Middle frontal gyrus (tissue), 1 donor: ENCODE data around the gene CELA3B.
"Not testable (repeated sequence)": the region's sequence is repeated elsewhere in the genome, so short reads cannot be mapped to it uniquely, and the experiment has no call there.

Experiments used
- DNase-seq: peaks from one replicate; pipeline ENCODE4 v3.0.0-alpha.2; 2015; ENCODE audit warnings: low spot score; ENCODE audit errors: extremely low spot score

Gene CELA3B

DNA sequence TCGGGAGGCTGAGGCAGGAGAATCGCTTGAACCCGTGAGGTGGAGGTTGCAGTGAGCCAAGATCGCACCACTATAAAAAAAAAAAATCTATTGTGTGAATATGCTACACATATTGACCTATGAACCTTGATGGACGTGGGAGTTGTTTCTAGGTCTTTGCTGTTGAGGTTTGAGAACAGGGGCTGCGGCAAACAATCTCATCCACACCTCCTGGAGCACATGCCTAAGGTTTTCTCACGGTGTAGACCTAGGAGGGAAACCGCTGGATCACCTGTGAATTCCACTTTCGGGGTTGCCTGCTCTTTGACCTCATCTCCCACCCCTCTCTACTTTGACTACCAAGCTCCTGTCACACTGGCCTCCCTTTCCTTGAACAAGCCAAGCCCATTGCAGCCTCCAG lies 1.5 kb upstream of the CELA3B start:
- not testable (repeated sequence) for DNase-seq

DNA sequence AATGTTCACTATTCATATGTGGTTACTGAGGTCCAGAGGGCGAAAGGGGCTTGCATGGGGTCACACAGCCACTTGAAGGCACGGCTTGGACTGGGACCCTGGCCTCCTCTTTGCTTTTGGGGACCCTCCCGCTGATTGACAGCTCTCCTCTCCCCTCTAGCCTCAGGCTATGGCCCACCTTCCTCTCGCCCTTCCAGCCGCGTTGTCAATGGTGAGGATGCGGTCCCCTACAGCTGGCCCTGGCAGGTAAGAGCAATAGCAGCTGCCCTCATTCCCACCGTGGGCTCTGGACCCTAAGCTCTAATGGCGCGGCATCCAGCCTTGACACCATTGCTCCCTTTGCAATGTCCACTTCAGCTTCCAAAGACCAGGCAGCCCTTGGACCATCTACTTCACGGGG lies 1.4 kb downstream of the CELA3B start:
- DNase-seq: not testable (repeated sequence)

DNA sequence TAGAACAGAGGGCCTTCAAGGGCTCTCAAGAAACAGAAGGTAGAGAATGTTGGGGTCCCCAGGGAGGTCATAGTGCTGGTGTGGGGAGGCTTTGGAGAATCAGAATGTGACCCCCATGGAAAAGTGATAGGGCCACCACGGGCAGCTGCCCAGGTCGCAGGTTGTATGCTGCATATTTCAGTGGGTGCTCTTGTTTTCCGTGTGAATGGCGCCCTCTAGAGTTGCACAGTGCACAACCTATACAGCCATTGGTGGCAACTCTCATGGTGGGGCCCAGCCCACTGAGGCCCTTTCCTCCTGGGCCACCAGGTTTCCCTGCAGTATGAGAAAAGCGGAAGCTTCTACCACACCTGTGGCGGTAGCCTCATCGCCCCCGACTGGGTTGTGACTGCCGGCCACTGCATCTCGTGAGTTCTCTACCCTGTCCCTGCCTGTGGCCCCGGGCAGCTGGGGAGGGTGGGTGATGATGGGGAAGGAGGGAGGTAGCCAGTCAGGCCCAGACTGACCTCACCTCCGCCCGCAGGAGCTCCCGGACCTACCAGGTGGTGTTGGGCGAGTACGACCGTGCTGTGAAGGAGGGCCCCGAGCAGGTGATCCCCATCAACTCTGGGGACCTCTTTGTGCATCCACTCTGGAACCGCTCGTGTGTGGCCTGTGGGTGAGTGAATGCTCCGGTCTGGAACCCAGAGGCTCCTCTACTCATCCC lies 3.8 kb downstream of the CELA3B start:
- not testable (repeated sequence) for DNase-seq

DNA sequence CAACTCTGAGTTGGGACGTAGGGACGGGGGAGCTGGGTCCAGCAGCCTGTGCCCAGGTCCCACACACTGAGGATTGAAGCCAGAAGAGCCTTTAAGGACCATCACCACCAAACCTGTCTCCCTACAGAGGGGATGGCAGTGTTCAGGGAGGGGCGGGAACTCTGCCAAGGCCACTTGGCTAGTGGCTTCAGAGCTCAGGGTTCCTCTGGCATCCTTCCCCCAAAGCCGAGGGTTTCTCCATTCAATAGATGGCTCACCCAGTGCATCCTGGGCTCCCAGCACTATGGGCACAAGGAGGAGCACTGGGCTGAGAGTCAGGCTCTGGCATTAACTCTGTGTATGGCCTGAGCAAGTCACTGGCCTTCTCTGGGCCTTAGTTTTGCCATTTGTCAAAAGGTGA lies 4.4 kb downstream of the CELA3B start:
- DNase-seq: not testable (repeated sequence)

DNA sequence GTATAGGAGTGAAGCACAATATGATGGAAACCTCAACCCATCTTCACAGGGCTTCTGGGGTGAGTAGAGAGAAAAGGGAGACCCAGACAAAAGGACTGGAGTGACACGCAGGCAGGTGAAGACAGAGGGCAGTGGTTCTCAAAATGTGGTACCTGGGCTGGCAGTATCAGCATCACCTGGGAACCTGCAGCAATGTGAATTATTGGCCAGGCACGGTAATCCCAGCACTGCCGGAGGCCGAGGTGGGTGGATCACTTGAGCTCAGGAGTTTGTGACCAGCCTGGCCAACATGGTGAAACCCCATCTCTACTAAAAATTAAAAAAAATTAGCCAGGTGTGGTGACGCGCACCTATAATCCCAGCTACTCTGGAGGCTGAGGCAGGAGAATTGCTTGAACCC lies 5.3 kb downstream of the CELA3B start:
- DNase-seq: not testable (repeated sequence)

DNA sequence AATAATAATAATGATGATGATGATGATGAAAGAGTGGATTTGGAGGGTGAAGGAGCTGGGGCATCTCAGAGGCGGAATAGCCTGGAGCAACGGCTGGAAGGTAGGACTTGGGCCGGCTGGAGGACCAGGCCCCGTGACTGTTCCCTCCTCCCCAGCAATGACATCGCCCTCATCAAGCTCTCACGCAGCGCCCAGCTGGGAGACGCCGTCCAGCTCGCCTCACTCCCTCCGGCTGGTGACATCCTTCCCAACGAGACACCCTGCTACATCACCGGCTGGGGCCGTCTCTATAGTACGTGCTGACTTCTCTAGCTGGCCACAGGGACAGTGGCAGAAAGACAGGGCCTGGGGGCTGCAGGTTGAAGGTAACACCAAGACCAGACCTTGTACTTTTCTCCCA lies 6.7 kb downstream of the CELA3B start:
- DNase-seq: not testable (repeated sequence)

DNA sequence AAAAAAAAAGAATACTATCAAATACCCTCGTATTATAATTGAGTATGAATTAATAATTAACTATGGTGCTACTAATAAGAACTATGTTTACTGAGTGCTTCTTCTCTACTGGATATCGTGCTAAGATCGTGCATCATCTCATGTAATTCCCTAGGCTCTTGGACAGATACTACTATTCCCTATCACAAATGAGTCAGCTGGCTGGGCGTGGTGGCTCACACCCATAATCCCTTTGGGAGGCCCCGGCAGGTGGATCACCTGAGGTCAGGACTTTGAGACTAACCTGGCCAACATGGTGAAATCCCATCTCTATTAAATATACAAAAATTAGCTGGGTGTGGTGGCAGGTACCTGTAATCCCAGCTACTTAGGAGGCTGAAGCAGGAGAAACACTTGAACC lies 9.1 kb downstream of the CELA3B start:
- DNase-seq: not testable (repeated sequence)

DNA sequence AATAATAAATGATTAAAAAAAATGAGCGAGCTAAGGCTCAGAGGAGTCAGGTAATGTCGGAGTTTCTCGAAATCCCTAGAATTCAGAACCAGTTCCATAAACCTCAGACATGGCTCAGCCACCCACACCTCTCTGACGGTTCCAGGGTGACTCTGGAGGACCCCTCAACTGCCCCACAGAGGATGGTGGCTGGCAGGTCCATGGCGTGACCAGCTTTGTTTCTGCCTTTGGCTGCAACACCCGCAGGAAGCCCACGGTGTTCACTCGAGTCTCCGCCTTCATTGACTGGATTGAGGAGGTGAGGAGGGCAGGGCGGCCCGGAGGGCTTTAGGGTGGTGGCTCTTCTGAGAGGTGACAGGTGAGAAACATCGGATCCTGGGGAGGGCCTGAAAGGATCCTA lies 9.6 kb downstream of the CELA3B start:
- DNase-seq: not testable (repeated sequence)

DNA sequence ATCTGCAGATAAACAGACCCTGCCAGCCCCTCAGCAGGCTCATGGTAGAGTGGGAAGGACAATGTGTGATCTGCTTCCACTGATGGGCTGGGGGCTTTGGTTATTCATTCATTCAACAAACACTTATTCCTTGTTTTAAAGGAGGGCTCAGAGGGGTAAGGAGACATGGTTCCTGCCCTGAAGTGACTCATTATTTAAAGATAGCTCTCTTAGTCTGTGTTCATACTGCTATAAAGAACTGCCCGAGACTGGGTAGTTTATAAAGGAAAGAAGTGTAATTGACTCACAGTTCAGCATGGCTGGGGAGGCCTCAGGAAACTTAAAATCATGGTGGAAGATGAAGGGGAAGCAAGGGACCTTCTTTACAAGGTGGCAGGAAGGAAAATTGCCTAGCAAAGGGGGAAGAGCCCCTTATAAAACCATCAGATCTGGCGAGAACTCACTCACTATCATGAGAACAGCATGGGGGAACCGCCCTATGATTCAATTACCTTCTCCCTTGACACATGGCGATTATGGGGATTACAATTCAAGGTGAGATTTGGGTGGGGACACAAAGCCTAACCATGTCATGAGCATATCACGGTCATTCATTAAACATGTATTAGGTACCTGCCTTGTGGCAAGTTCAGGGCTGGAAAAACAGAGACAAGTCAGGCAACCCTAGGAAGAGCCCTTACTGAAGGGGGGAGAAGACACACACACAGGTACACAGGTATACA lies 13.0 kb downstream of the CELA3B start:
- not testable (repeated sequence) for DNase-seq

DNA sequence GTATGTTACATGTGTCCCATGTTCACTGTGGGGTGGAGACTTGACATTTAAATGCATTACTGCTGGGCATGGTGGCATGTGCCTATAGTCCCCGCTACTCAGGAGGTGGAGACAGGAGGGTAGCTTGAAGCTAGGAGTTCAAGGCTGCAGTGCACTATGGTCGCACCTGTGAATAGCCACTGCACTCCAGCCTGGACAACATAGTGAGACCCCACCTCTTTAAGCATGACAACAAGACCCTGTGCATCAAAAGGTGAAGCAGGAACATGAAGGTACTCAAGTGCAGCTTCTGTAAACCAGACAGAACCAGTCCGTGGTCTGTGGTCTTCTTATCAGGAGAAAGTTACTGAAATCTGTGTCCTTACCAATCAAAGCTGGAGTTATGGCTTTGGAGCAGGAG lies 15.4 kb downstream of the CELA3B start:
- DNase-seq: not testable (repeated sequence)

DNA sequence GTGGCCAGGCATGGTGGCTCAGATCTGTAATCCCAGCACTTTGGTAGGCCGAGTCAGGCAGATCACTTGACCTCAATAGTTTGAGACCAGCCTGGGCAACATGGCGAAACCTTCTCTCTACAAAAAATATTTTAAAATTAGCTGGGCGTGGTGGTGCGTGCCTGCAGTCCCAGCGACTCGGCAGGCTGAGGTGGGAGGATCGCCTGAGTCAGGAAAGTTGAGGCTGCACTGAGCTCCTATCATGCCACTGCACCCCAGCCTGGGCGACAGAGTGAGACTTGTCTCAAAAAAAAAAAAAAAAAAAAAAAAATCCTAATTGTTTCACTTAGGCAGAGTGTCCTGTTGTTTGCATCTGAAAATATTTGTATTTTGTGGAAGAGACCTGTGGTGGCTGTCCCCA lies 17.9 kb downstream of the CELA3B start:
- not testable (repeated sequence) for DNase-seq

DNA sequence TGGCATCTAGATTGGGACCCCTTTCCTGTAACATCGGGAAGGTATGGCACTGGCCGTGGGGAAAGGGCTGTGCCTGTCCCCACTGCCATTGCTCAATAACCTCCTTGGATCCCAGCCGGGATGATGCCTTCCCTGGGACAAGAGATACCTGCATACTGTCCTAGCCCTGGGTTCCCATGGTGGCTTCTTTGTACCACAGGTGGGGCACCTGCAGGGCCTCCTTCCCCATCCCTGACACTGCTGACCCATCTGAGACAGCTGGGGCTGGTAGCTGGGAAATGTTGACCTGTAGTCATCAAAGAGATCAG lies 19.8 kb downstream of the CELA3B start:
- not testable (repeated sequence) for DNase-seq

DNA sequence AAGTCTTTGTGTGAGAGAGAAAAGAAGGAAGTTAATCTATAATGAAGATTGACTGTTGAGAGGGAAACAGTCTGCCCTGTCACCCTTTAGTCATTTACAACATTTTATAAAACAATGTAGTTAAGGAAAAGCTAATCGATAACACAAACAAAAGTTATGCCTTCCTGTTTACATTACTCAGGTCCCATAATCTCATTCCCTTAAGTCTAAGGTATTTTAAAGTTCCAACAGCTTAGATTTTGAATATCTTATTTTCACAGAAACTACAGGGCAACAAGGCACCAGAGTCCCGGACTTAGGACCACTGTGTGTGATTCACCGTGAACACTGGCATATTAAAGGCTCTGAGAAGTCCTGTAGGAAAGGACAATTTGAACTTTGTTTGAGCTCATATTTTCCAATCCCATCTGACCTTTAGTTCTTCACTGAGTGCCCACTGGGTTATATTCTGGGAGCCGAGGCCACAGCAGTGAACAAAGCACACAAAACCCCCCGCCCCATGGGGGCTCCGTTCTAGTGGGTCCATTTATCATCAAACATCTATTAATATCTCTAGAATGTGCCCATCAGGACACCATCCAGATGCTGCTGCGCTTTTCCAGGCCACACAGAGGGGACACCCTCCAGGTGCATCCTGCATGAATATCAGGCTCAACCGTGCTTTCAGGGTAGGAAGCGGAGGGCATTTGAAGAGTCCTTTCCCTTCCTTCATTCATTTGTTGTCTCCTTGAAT lies 21.2 kb downstream of the CELA3B start:
- not testable (repeated sequence) for DNase-seq

DNA sequence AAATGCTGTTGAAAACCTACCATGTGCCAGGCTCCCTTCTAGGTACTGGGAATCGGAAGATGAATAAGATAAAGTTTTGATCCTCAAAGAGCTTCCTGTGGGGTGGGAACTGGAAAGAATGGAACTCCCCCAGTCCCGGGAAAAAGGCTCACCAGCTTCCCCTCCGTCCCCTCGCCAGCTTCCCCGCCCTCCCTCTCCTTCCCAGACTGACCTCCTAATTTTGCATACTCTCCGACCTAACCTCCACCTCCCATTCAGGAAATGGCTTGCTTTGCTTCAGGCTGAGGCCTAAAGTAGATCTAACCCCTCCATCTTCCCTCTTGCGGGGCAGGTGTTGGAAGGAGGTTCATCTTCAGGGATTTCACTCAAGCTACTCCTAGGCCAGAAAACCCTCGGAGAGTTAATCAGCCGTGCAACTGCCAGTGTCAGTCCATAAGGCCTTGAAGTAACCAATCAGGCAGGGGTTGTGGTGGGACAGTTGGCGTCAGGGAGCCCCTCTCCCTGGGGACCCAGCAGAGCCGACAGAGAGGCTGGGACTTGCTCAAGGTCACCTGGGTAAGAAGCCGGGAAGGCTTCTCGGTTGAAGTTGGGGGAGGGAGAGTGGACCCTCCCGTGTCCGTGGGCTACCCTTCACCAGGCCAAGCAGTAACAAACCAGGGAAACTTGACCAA lies 21.9 kb downstream of the CELA3B start:
- DNase-seq: not testable (repeated sequence)

DNA sequence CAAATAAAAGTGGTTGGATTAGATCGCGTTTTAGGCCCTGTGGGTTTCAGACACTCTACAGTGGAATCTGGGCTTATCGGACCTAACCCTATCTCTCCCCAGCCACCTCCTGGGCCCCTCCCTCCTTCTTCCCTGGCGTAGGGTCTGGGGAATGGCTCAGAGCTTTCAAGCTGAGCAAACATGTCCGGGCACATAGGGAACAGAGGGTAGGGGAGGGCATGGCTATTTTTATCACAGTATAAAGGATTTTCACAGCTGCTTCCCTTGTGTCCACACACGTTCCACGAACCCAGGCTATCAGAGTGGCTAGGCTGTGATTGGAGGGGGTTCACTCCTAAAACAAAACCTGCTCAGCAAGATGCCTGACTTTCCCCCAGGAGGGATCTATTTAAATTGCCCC lies 22.8 kb downstream of the CELA3B start:
- not testable (repeated sequence) for DNase-seq

DNA sequence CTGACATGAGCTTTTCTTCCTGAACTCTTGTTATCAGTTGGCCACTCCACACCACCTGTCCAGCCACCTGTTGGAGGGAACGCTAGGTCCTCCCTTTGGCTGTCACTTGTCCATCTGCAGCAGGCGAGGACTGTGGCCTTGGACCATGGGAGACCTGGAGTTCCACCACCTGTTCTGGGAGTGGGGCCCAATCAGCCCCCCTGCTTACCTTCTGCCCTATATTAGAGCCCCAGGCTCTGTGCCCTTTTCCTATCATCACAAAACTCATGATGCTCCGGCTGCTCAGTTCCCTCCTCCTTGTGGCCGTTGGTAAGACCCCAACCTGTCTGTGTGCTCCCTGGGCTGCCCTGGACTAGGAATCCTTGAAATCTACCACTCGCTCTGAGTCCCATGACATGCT lies 24.6 kb downstream of the CELA3B start, which contains the start of gene CELA3A:
Gene CELA3A, plus strand, starts transcription at position 249 of the 400 bp plus-strand sequence. Its CDS starts 18 bp downstream, at position 267.
- no peak for DNase-seq

DNA sequence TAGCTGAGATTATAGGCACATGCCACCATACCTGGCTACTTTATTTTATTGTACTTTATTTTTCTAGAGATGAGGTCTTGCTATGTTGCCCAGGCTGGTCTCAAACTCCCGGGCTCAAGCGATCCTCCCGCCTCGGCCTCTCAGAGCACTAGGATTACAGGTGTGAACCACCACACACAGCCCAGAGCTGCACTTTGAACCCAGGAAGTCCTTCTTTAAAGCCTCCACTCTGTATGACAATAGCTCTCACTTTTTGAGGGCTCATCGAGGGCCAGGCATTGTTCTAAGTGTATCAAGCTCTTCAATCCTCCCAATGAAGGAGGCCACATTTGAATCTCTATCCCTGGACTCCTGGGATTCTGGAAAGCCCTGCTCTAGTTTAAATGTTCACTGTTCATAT lies 25.6 kb downstream of the CELA3B start:
- DNase-seq: not testable (repeated sequence)

DNA sequence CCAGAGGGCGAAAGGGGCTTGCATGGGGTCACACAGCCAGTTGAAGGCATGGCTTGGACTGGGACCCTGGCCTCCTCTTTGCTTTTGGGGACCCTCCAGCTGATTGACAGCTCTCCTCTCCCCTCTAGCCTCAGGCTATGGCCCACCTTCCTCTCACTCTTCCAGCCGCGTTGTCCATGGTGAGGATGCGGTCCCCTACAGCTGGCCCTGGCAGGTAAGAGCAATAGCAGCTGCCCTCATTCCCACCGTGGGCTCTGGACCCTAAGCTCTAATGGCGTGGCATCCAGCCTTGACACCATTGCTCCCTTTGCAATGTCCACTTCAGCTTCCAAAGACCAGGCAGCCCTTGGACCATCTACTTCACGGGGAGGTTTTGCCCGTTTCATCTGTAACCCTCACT lies 26.1 kb downstream of the CELA3B start:
- DNase-seq: not testable (repeated sequence)

DNA sequence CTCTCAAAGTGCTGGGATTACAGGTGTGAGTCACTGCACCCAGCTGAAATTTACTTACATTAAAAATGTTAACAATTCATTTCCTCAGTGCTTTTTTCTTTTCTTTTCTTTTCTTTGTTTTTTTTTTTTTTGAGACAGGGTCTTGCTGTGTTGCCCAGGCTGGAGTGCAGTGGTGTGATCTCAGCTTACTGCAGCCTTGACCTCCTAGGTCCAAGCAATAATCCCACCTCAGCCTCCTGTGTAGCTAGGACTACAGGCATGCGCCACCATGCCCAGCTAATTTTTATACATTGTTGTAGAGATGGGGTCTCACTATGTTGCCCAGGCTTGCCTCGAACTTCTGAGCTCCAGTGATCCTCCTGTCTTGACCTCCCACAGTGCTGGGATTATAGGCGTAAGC lies 27.1 kb downstream of the CELA3B start:
- not testable (repeated sequence) for DNase-seq

DNA sequence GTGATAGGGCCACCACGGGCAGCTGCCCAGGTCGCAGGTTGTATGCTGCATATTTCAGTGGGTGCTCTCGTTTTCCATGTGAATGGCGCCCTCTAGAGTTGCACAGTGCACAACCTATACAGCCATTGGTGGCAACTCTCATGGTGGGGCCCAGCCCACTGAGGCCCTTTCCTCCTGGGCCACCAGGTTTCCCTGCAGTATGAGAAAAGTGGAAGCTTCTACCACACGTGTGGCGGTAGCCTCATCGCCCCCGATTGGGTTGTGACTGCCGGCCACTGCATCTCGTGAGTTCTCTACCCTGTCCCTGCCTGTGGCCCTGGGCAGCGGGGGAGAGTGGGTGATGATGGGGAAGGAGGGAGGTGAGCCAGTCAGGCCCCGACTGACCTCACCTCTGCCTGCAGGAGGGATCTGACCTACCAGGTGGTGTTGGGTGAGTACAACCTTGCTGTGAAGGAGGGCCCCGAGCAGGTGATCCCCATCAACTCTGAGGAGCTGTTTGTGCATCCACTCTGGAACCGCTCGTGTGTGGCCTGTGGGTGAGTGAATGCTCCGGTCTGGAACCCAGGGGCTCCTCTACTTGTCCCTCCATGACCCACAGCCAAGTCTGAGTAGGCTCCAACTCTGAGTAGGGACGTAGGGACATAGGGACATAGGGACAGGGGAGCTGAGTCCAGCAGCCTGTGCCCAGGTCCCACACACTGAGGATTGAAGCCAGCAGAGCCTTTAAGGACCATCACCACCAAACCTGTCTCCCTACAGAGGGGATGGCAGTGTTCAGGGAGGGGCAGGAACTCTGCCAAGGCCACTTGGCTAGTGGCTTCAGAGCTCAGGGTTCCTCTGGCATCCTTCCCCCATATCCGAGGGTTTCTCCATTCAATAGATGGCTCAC lies 28.7 kb downstream of the CELA3B start:
- not testable (repeated sequence) for DNase-seq

DNA sequence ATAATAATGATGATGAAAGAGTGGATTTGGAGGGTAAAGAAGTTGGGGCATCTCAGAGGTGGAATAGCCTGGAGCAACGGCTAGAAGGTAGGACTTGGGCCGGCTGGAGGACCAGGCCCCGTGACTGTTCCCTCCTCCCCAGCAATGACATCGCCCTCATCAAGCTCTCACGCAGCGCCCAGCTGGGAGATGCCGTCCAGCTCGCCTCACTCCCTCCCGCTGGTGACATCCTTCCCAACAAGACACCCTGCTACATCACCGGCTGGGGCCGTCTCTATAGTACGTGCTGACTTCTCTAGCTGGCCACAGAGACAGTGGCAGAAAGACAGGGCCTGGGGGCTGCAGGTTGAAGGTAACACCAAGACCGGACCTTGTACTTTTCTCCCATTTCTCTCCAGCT lies 29.9 kb downstream of the CELA3B start:
- DNase-seq: not testable (repeated sequence)
